Mesendoderm (in vitro differentiated cells): ENCODE results near the gene RABGAP1L.
"Not testable (repeated sequence)": the region's sequence is repeated elsewhere in the genome, so short reads cannot be mapped to it uniquely, and the experiment has no call there.

Experiments used
- DNase-seq: peaks from one replicate; pipeline ENCODE4 v3.0.0; 2013
- H2AK5ac ChIP-seq: 2 replicates; pipeline ENCODE4 v1.6.1; 2013; ENCODE audit warnings: low read length, inconsistent platforms
- H2BK120ac ChIP-seq: 2 replicates; pipeline ENCODE4 v1.6.1; 2013; ENCODE audit warnings: low read depth, mild to moderate bottlenecking, low read length, moderate library complexity, mixed read lengths
- H2BK15ac ChIP-seq: replicated peaks from 2 replicates; pipeline ENCODE4 v1.6.1; 2013; ENCODE audit warnings: low read depth, mild to moderate bottlenecking, moderate library complexity
- H2BK5ac ChIP-seq: 2 replicates; pipeline ENCODE4 v1.6.1; 2013; ENCODE audit warnings: low read length, inconsistent platforms
- H3K18ac ChIP-seq: 2 replicates; pipeline ENCODE4 v1.6.1; 2013; ENCODE audit warnings: mild to moderate bottlenecking, low read length, mixed read lengths
- H3K23ac ChIP-seq: one replicate; pipeline ENCODE4 v1.6.1; 2013; ENCODE audit warnings: low read length
- H3K27ac ChIP-seq: 2 replicates; pipeline ENCODE4 v1.5.1; 2013; ENCODE audit warnings: low read depth, mild to moderate bottlenecking, inconsistent platforms, low read length, moderate library complexity
- H3K27me3 ChIP-seq: 2 replicates; pipeline ENCODE4 v1.6.1; 2013; ENCODE audit warnings: low read length, control low read depth, mild to moderate bottlenecking, inconsistent platforms; ENCODE audit not compliant: insufficient read depth, poor library complexity
- H3K36me3 ChIP-seq: 2 replicates; pipeline ENCODE4 v1.6.1; 2013; ENCODE audit warnings: low read length, inconsistent platforms; ENCODE audit not compliant: control insufficient read depth, insufficient read depth
- H3K4ac ChIP-seq: one replicate; pipeline ENCODE4 v1.6.1; 2013; ENCODE audit warnings: low read depth, mild to moderate bottlenecking, low read length, moderate library complexity
- H3K4me1 ChIP-seq: 2 replicates; pipeline ENCODE4 v1.6.1; 2013; ENCODE audit warnings: low read depth, low read length, inconsistent platforms; ENCODE audit not compliant: control insufficient read depth
- H3K4me2 ChIP-seq: 2 replicates; pipeline ENCODE4 v1.6.1; 2013; ENCODE audit warnings: low read length
- H3K4me3 ChIP-seq: 2 replicates; pipeline ENCODE4 v1.5.1; 2013; ENCODE audit warnings: mild to moderate bottlenecking, low read length
- H3K56ac ChIP-seq: one replicate; pipeline ENCODE4 v1.6.1; 2013; ENCODE audit warnings: low read length
- H3K79me1 ChIP-seq: 2 replicates; pipeline ENCODE4 v1.6.1; 2013; ENCODE audit warnings: low read length, inconsistent platforms
- H3K79me2 ChIP-seq: 2 replicates; pipeline ENCODE4 v1.6.1; 2013; ENCODE audit warnings: mild to moderate bottlenecking, low read length; ENCODE audit not compliant: control insufficient read depth, insufficient read depth
- H3K9ac ChIP-seq: 2 replicates; pipeline ENCODE4 v1.6.1; 2013; ENCODE audit warnings: low read length, inconsistent platforms
- H4K5ac ChIP-seq: one replicate; pipeline ENCODE4 v1.6.1; 2013; ENCODE audit warnings: low read length
- H4K8ac ChIP-seq: one replicate; pipeline ENCODE4 v1.6.1; 2013; ENCODE audit warnings: low read depth, mild to moderate bottlenecking, control low read depth, low read length, moderate library complexity
- WGBS: extraction: QIAGEN DNeasy Blood & Tissue Kit; methylation state at CpG from one replicate; pipeline ENCODE4 v1.1.7; 2013; ENCODE audit warnings: low lambda C conversion rate, missing lambda C conversion rate; ENCODE audit not compliant: insufficient coverage; ENCODE audit errors: extremely low coverage; 5-methylcytosine and 5-hydroxymethylcytosine counted together

The RABGAP1L gene

GRCh38 chr1:174580801-174581200 is 421.5 kb downstream of the RABGAP1L start:
- no peak overlapping the region for H3K4ac ChIP-seq
- no peak overlapping the region for H3K4me2 ChIP-seq
- no peak overlapping the region for H2AK5ac ChIP-seq
- no peak overlapping the region for H2BK5ac ChIP-seq
- no peak for DNase-seq
- H3K79me1 ChIP-seq = no peaks in the 10 kb centered on the region
- H3K18ac ChIP-seq = no peak overlapping the region
- no peak overlapping the region for H4K8ac ChIP-seq
- H3K36me3 ChIP-seq = no peaks in the 10 kb centered on the region
- no peak overlapping the region for H2BK120ac ChIP-seq
- H3K79me2 ChIP-seq = no peaks in the 10 kb centered on the region
- no peak overlapping the region for H3K4me3 ChIP-seq
- no peak overlapping the region for H4K5ac ChIP-seq
- H3K23ac ChIP-seq = no peak overlapping the region
- H3K4me1 ChIP-seq = no peaks in the 10 kb centered on the region
- H3K27ac ChIP-seq = no peak overlapping the region
- H2BK15ac ChIP-seq = no peak overlapping the region
- H3K27me3 ChIP-seq = no peaks in the 10 kb centered on the region
- no peak overlapping the region for H3K56ac ChIP-seq
- H3K9ac ChIP-seq = no peak overlapping the region
- no CpG with 5 or more reads among the region's 3 CpGs for WGBS

DNA sequence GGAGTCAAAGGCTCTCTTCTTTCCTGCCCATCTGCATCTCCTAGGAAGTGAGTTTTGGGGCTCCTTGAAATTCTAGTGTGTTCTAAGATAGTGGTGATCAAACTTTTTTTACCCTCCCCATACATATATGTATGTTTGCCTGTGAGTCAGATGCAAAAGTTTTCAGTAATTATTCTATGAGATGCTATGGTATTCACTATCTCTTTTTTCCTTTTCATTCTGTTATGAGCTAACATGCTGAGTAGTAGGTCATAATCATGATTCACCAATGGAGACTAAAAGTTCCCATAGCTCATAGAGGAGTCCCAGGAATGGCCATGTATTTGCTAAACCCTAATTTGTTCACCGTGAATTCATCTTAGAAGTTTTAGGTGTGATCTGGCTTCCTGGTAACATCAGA is 424.0 kb downstream of the RABGAP1L start:
- Histone ChIP-seq H2BK5ac (no peak overlapping the region), H3K36me3 (no peaks in the 10 kb centered on the region), H3K79me2 (no peaks in the 10 kb centered on the region), H3K27me3 (no peaks in the 10 kb centered on the region), H3K9ac (no peak overlapping the region), H3K4ac (no peak overlapping the region), H3K18ac (no peak overlapping the region), H3K23ac (no peak overlapping the region), H3K79me1 (no peaks in the 10 kb centered on the region), H2BK120ac (no peak overlapping the region), H2BK15ac (no peak overlapping the region), H3K27ac (no peak overlapping the region), H3K56ac (no peak overlapping the region), H4K8ac (no peak overlapping the region), H3K4me1 (no peaks in the 10 kb centered on the region), H2AK5ac (no peak overlapping the region), H3K4me3 (no peak overlapping the region), H3K4me2 (no peak overlapping the region), H4K5ac (no peak overlapping the region)
- WGBS = no CpG with 5 or more reads among the region's 1 CpG
- no peak for DNase-seq

DNA sequence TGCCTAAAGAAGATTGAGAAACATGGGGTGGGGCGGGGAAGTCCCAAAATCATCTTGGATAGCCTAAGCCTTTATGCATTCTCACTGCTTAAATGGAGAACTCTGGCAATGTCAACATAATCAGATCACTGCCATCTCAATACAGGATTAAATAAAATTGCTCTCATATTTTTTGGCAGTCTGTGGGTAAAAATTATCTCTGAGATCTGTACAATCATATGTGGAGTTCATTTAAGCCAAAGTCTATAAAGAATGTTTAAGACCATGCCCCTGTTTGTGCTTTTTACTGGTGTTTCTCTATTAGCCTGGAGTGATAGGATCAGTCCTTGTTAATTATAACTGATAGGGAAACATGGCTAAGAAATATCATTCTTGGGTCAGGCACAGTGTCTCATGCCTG is 424.8 kb downstream of the RABGAP1L start:
- Histone ChIP-seq H3K79me1 (no peaks in the 10 kb centered on the region), H2BK120ac (no peak overlapping the region), H2BK15ac (no peak overlapping the region), H3K79me2 (no peaks in the 10 kb centered on the region), H3K9ac (no peak overlapping the region), H3K27me3 (no peaks in the 10 kb centered on the region), H3K27ac (no peak overlapping the region), H2AK5ac (no peak overlapping the region), H4K5ac (no peak overlapping the region), H2BK5ac (no peak overlapping the region), H3K56ac (no peak overlapping the region), H3K4ac (no peak overlapping the region), H3K4me1 (no peaks in the 10 kb centered on the region), H3K18ac (no peak overlapping the region), H4K8ac (no peak overlapping the region), H3K4me2 (no peak overlapping the region), H3K23ac (no peak overlapping the region), H3K4me3 (no peak overlapping the region), H3K36me3 (no peaks in the 10 kb centered on the region)
- no peak for DNase-seq
- WGBS = no CpG with 5 or more reads among the region's 1 CpG

DNA sequence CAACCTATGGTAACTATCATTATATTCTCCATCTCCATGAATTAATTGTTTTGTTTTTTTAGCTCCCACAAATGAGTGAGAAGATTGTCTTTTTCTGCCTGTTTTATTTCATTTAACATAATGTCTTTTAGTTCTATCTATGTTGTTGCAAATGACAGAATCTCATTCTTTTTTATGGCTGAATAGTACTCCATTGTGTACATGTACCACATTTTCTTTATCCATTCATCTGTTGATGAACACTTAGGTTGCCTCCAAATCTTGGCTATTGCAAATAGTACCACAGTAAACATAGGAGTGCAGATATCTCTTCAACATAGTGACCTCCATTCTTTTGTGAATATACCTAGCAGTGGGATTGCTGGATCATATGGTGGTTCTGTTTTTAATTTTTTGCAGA is 429.3 kb downstream of the RABGAP1L start:
- H3K4me3 ChIP-seq, H3K79me2 ChIP-seq, H3K27me3 ChIP-seq, H3K36me3 ChIP-seq, DNase-seq, H2BK5ac ChIP-seq, H2BK15ac ChIP-seq, H2AK5ac ChIP-seq, H4K8ac ChIP-seq, H2BK120ac ChIP-seq, H4K5ac ChIP-seq, H3K56ac ChIP-seq, H3K79me1 ChIP-seq, H3K23ac ChIP-seq, H3K4ac ChIP-seq, H3K9ac ChIP-seq, H3K27ac ChIP-seq, H3K4me1 ChIP-seq, H3K4me2 ChIP-seq, H3K18ac ChIP-seq: not testable (repeated sequence)

GRCh38 chr1:174605198-174605597 is 445.9 kb downstream of the RABGAP1L start:
- Histone ChIP-seq H3K79me1 (no peaks in the 10 kb centered on the region), H2AK5ac (no peak overlapping the region), H3K9ac (no peak overlapping the region), H4K5ac (no peak overlapping the region), H3K23ac (no peak overlapping the region), H3K4ac (no peak overlapping the region), H3K36me3 (no peaks in the 10 kb centered on the region), H4K8ac (no peak overlapping the region), H2BK5ac (no peak overlapping the region), H2BK15ac (no peak overlapping the region), H3K4me2 (no peak overlapping the region), H3K4me1 (no peaks in the 10 kb centered on the region), H3K79me2 (no peaks in the 10 kb centered on the region), H3K18ac (no peak overlapping the region), H3K4me3 (no peak overlapping the region), H3K27ac (no peak overlapping the region), H3K27me3 (no peaks in the 10 kb centered on the region), H2BK120ac (no peak overlapping the region), H3K56ac (no peak overlapping the region)
- DNase-seq = no peak
- no CpG with 5 or more reads among the region's 1 CpG for WGBS

DNA sequence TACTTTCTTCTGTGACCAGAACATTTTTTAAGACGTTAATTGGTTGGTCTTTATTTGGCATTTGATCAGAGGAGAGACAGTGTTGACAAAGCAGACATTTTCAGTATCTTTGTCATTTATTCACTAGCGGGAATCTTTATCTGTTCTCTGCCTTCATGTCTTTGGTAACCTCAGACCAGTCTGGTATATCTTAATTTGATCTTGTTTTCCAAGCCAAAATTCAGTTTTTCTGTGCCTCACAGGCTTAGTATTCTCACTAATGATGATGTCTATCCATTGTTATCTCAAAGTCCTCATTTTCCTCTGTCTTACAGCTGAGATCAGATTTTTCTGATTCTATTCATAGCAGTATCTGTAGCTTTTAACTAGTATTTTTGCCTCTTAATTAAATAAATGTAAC is 447.2 kb downstream of the RABGAP1L start:
- Histone ChIP-seq H3K23ac (no peak overlapping the region), H4K5ac (no peak overlapping the region), H3K79me2 (no peaks in the 10 kb centered on the region), H3K4me1 (no peaks in the 10 kb centered on the region), H3K4ac (no peak overlapping the region), H2BK120ac (no peak overlapping the region), H3K27ac (no peak overlapping the region), H3K79me1 (no peaks in the 10 kb centered on the region), H4K8ac (no peak overlapping the region), H2BK5ac (no peak overlapping the region), H3K56ac (no peak overlapping the region), H3K4me2 (no peak overlapping the region), H3K36me3 (no peaks in the 10 kb centered on the region), H3K4me3 (no peak overlapping the region), H2BK15ac (no peak overlapping the region), H3K27me3 (no peaks in the 10 kb centered on the region), H3K18ac (no peak overlapping the region), H3K9ac (no peak overlapping the region), H2AK5ac (no peak overlapping the region)
- whole genome bisulfite sequencing = no CpG with 5 or more reads among the region's 2 CpGs
- no peak for DNase-seq
